ENCODE results near the gene PLGRKT.
"Not testable (repeated sequence)": the region's sequence is repeated elsewhere in the genome, so short reads cannot be mapped to it uniquely, and the experiment has no call there.

PLGRKT gene

GRCh38 chr9:5452286-5452609, 14.5 kb upstream of the PLGRKT start:
- DNase-seq (ENCODE audit: low read depth in 1 of 2, low spot score in 1 of 2) = no peak

- DNase-seq (ENCODE audit: low read depth in 1 of 2, low spot score in 1 of 2) = peak; percentile 55 to 72
Measured at GRCh38 chr9:5450359-5451091, 12.8 kb upstream of the PLGRKT start, which contains the start of gene CD274. Gene CD274 (plus strand): TSS chr9:5450542. CDS start chr9:5456114, 5,572 bp downstream.

- no peak for DNase-seq (ENCODE audit: low read depth in 1 of 2, low spot score in 1 of 2)
Measured at GRCh38 chr9:5449521-5450358, 12.0 kb upstream of the PLGRKT start.

GRCh38 chr9:5448461-5449435, 11.0 kb upstream of the PLGRKT start:
- no peak for DNase-seq (ENCODE audit: low read depth in 1 of 2, low spot score in 1 of 2)

- DNase-seq (ENCODE audit: low read depth in 1 of 2, low spot score in 1 of 2) = no peak
Measured at GRCh38 chr9:5448016-5448415, 10.3 kb upstream of the PLGRKT start.

GRCh38 chr9:5447337-5447736, 9.6 kb upstream of the PLGRKT start:
- DNase-seq (ENCODE audit: low read depth in 1 of 2, low spot score in 1 of 2) = no peak

- DNase-seq (ENCODE audit: low read depth in 1 of 2, low spot score in 1 of 2) = no peak
Measured at GRCh38 chr9:5446451-5447236, 8.9 kb upstream of the PLGRKT start.

GRCh38 chr9:5445886-5446285, 8.2 kb upstream of the PLGRKT start:
- DNase-seq (ENCODE audit: low read depth in 1 of 2, low spot score in 1 of 2) = no peak

GRCh38 chr9:5445096-5445495, 7.4 kb upstream of the PLGRKT start:
- DNase-seq (ENCODE audit: low read depth in 1 of 2, low spot score in 1 of 2) = not testable (repeated sequence)

- DNase-seq (ENCODE audit: low read depth in 1 of 2, low spot score in 1 of 2) = no peak
Measured at GRCh38 chr9:5443850-5444249, 6.1 kb upstream of the PLGRKT start.

GRCh38 chr9:5442400-5443011, 4.8 kb upstream of the PLGRKT start:
- no peak for DNase-seq (ENCODE audit: low read depth in 1 of 2, low spot score in 1 of 2)

GRCh38 chr9:5441043-5441442, 3.3 kb upstream of the PLGRKT start:
- DNase-seq (ENCODE audit: low read depth in 1 of 2, low spot score in 1 of 2) = no peak

- DNase-seq (ENCODE audit: low read depth in 1 of 2, low spot score in 1 of 2) = no peak
Measured at GRCh38 chr9:5440426-5440825, 2.7 kb upstream of the PLGRKT start.

- no peak for DNase-seq (ENCODE audit: low read depth in 1 of 2, low spot score in 1 of 2)
Measured at GRCh38 chr9:5438301-5439162, 807 bp upstream of the PLGRKT start.

- DNase-seq (ENCODE audit: low read depth in 1 of 2, low spot score in 1 of 2) = no peak
Measured at GRCh38 chr9:5436441-5436840, 1.3 kb downstream of the PLGRKT start.

- no peak for DNase-seq (ENCODE audit: low read depth in 1 of 2, low spot score in 1 of 2)
Measured at GRCh38 chr9:5435912-5436311, 1.8 kb downstream of the PLGRKT start.

- DNase-seq (ENCODE audit: low read depth in 1 of 2, low spot score in 1 of 2) = not testable (repeated sequence)
Measured at GRCh38 chr9:5433841-5434810, 3.6 kb downstream of the PLGRKT start.

GRCh38 chr9:5433328-5433727, 4.4 kb downstream of the PLGRKT start:
- DNase-seq (ENCODE audit: low read depth in 1 of 2, low spot score in 1 of 2) = not testable (repeated sequence)
